ENCODE results near the gene RIPOR3. TPM values are rescaled to one million over a fixed set of nuclear protein-coding genes. Genes with fewer than 3 reads are reported as not detected.
"Not testable (repeated sequence)": the region's sequence is repeated elsewhere in the genome, so short reads cannot be mapped to it uniquely, and the experiment has no call there.

RIPOR3 gene
- total RNA-seq, 1 donor from 2014 or later = 1.7 TPM

DNA sequence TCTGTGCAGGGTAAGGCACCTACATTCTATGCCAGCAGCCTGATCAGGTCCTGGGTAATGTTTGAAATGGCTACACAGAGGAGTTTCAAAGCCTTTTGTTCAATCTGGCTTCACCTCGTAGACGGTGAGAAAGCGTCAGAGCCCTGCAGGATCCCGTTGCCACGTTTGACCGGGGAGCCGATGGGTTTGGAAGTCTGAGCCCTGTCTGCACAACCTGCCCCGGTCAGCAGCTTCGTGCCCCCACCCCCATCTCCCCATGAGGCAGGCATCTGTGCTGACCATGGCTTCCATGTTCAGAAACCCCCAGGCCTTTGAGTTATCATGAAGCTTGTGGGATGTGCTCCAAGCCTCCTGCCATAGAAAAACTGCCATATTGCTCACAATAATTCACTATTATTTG lies 117.2 kb downstream of the RIPOR3 start:
- no peak for DNase-seq

DNA sequence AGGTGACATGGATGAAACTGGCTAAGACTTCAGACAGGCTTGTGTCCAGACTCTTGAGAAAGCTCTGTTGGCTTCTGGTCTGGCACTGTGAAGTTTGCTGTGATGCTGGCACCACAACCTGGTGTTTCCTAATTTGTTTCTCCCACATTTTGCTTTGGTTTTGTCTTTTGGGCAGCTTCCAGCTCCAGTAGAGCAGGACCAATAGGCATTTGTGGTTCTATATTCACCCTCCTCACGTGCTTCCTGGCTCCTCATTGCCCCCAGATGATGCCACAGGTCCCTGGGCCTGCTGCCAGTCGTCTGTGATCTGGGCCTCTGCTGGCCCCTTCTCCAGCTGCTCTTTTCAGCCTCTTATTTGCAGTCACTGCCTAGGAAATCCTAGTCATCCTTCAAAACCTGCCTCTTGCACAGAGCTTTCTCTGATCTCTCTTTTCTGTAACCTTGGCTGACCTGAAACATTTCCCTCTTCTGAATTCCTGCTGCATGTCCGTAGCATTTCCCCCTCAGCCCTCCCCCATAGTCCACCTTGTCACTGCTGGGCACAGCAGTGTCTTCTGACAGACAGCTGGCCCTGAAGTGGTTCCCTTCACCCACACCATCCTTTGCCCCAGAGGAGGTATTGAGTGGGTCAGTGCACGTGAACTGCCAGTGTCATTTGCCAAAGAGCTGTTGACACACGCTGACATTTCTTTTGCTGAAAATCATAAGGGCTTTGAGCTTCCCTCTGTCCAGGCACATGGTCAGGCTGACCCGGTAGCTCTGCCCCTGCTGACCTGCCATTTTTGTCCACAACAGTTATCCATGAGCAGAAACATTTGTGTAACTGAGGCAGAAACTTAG lies 118.2 kb downstream of the RIPOR3 start:
- peak; percentile 51 for DNase-seq

DNA sequence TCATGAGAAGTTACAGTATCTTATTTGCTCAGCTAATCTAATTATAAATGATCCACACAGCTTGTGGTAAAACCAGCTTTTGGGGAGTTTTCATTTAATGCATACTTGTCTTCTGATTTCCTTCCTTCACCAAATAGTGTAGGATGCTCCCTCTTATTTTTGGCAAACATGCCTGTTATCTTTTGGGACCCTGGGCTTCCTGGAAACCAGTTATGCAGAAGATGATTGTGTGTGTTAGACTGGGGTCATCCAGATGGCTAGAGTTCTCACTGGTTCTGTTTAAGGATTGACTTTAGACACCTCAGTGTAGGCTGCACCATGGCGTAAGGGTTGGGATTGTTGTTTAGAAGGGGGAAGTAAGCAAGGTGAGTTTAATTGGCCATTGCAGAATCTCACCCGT lies 119.9 kb downstream of the RIPOR3 start:
- DNase-seq = no peak

DNA sequence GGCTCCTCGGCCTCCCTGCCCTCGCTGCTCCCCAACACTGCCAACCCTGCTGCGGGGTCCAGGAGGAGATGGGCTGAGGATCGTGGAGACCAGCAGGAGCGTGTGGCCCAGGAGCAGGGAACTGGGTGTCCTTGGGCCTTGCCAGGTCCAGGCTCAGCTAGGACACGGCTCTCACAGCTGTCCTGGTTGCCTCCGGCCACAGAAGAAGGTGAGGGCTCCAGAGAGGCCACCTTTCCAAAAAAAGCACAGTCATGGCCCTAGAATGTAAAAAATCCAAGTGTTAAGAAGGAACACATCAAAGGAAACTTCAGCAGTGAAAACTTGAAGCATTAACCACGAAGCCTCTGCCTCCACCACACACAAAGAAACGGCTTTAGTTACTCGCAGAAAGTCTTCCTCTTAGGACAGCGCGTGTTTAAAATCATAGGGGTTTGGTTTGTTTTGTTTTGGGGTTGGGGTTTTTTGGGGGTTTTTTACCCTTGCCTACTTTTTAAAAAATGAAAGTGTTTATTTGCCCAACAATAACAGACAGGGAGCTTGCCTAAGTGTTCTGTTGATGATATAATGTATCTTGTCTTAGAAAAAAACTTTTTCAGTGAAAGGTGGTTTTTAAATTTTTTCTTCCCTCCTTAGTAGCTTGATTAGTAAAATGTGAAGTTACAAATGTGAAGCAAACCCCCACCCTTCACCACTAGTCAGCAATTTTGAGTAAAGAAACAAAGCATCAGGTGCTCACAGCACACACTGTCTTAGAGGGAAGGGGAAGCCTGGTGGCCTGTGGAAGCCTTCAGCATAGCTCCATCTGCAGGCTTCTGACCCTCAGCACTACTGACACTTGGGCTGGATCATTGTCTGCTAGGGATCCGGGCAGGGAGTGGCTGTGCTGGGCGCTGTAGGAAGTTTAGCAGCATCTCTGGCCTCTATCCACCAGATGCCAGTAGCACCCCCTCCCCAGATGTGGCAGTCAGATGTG lies 121.2 kb downstream of the RIPOR3 start:
- no peak for DNase-seq

DNA sequence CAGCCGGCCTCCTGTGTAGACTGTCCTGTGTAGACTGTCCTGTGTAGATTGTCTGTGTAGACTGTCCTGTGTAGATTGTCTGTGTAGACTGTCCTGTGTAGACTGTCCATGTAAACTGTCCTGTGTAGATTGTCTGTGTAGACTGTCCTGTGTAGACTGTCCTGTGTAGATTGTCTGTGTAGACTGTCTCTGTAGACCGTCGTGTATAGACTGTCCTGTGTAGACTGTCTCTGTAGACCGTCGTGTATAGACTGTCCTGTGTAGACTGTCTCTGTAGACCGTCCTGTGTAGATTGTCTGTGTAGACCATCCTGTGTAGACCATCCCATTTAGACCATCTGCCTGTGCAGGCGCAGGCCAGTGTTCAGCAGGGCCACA lies 121.9 kb downstream of the RIPOR3 start:
- not testable (repeated sequence) for DNase-seq

DNA sequence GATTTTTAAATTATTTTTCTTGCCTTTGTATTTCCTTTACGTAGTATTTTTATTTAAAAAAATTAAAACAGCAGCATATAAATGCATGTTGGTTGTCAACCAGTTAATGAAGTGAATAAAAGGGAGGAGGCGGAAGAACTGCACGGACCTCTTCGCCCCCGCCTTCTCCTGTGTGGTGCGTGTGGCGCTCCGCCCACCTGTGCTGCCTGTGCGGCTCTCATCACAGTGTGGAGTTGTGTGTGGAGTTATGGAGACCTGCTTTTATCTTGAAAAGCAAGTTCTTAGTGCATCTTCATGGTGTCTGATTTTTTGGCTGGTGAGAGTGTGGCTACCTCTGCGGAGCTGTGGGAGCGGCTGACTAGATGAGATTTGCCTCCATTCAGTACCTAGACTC lies 122.8 kb downstream of the RIPOR3 start:
- DNase-seq = no peak

DNA sequence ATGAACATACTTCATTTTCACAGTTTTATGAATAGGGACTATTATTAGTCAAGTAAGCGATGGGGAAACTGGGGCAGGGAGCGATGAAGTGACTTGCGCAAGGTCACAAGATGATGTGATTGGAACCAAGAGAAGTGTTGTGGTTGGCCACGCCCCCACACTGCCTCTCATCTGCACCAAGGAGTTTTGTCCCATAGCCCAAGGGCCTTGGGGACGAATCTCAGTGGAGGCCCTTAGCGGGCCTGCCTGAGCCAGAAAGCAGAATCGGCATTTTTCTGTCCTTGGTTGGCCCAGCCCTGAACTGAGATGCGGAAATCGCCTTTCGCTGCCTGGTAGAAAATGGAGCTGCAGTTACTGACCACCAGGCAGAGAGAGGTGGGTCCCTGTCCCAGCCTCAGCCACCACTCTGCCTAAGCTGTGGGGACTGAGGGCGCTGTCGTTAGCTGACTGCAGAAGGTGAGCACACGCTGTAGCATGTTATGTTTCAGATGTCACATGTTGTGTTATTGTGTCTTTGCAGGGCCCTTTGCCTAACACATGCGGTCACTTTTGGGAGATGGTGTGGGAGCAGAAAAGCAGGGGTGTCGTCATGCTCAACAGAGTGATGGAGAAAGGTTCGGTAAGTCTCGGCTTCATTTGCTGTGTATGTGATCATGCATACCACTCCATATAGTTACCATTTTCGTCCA lies 123.3 kb downstream of the RIPOR3 start:
- DNase-seq = no peak

DNA sequence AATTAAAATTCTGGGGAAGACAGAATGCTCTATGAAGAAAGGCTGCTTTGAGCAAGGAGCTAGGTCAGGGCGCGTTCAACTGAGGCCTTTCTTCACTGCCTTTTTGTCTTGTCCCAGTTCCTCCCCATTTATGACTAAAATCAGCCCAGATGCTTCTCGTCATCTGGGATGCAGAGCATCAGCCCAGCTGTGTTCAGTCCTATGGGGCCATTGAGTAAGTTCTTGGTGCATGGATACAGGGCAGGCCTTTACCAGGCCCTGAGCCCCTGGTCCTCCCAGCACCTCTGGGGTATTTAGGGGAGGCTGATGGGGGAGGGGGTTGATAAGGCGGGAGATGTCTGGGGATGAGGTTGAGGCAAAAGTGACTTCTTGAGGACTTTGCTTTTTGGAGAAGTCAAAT lies 125.5 kb downstream of the RIPOR3 start:
- DNase-seq = no peak

DNA sequence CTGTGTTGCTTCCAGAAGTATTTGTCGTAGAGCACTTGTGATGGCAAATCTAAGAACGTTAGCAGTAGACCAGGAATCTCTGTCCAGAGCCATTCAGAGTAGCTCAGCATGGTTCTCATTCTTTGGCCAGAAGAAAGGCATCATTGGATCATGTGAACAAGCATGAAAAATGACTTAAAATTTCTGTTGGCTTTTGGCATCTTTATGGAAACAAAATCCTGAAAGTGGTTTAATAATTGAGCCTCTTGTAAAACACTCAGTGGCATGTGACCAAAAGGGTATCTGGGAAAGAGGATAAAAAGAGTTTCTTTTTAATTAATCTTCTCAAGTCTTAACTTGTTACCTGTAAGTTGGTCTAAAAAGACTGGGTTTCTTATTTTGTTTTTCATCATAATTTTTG lies 126.0 kb downstream of the RIPOR3 start:
- no peak for DNase-seq

DNA sequence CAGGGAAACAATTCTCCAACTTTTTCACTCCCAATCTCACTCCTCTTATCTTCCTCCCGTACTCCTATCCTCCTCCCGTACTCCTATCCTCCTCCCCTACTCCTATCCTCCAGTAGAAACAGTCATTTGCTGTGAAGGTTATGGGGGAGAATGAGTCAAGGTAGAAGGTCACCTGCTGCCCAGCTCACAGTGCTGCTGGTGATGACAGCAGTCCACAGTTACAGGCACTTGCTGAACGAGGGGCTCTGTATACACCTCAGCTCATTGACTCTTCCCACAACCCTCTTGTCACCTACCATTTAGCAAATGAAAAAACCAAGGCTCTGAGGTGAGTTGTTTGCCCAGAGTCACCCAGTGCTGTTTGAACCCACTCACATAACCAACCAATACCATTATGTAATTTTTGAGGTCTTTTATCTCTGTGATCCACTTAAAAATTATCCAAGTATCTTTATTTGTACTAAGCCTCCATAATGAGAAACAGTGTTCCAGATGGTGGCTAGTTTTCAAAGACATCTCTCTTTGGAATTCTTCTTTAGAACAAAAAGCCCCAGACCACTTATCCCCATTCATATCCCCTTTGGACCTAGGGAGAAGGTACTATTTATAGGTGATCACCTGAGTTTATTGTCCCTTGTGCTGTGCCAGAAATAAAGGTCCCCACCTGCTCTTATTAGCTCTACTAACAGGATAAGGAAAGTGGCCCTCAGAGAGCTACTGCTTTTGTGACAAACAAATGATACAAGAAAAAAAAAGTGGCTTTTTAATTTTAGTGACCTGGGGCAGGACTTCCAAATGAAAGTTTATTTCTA lies 128.0 kb downstream of the RIPOR3 start:
- no peak for DNase-seq

DNA sequence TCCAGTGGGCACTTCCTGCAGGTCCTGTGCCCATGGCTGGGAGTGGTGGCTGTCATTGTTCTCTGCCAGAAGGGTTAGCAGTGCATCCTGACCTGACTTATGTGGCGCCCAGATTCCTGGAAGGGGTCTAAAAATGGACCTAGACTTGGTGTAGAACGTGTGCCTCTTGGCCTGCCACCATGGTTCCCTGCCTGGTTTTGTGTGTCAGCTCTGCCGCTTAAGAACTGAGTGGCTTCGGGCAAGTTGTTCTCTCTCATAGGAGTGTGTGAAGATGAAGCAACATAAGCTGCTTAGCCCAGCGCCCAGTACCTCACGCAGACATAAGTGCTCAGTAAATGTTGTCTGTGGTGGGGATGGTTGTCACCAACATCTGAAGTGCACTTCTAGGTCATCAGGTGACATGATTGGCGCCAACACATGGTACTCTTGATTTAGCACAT lies 129.1 kb downstream of the RIPOR3 start:
- no peak for DNase-seq

DNA sequence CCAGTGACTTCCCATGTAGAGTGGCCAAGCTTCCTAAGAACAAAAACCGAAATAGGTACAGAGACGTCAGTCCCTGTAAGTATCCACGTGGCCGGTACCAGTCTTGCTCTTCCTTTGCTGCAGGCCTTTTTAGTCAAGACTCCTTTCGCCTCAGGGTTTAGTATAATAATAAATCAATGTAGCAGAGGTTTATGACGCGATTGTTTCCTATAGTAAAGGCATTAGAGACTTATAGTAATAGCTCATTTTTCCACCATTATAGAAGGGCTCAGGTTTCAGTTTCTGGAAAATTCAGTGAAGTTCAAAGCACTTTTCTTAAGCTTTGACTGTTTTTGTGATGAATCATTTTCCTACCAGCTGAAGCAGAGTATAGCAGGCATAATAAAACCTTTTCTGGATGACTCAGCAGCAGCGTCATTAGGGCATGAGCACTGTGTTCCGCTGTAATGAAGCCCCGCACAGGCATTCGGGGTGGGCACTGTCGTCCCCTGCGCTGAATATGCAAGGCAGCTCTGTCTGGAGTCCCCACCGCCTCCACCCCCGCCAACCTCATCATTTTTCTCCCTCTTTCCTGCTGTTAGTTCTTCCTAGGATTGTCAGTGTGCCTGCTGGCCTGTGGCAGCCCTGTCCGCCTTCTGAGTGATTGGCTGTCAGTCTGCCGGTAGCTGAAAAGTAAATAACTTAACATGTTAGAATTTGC lies 129.8 kb downstream of the RIPOR3 start:
- peak; percentile 51 for DNase-seq

DNA sequence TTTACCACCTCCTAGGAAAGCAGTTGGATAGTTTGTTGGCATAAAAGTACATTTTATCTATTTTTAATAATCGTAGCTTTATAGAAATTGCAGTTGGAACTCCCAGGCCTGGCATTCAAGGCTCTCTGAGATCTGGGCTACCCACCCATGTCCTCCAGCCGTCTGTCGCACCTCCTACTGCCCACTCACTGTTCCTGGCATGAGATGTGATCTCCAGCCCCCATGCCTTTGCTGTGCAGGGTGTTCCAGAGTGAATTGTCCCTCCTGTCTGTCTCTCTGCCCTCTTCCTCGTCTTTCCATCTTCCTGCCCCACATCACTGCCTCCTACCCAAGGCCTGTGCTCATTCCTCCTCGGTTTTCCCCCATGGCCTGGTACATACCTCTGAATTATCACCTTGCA lies 130.5 kb downstream of the RIPOR3 start:
- DNase-seq = peak; percentile 52

DNA sequence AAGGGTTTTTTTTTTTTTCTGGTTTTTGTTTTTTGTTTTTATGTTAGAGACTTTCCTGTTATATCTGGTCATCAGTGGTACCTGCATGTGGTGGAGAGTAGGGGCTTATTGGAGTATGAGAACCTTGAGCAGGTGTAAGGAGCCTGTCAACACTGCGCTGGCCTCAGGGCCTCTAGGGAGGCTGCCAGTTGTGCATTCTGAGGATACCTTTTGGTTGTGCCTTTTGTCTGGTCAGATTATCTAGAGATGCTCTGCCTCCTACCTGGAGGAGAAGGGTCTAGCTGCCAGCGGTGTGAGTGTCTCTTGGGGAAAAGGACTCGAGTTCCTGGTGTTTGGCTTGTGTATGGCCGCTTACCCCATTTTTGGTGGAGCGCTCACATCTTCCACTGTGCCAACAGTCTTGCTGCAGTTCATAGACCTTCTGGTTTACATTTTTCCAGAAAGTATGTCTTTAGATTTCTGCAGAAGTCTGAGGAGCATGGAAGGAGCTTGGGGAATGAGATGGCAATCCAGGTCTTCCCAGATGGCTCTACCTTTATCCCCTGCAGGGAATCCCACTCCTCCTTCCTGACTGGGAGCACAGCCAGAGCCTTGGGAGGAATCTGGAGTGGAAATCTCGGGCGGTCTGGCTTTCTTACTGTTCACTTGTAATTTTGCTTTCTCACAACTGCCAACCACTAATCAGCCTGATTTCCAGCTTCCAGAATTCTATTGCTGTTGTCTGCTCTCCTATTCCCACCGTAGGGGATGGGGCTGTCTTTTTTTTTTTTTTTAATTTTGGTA lies 131.3 kb downstream of the RIPOR3 start:
- DNase-seq = no peak

DNA sequence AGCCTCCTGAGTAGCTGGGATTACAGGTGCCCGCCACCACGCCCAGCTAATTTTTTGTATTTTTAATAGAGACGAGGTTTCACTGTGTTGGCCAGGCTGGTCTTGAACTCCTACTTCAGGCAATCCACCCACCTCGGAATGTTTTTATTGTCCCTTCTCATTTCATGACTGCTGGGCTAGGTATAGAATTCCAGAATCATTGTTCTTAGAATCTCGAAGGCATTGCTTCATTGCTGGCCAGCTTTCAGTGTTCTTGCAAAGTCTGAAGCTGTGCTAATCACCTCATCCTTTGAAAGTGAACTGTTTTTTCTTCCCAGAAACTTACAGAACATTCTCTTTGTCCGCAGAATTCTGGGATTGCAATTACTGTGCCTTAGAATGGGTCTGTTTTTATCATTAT lies 132.2 kb downstream of the RIPOR3 start:
- DNase-seq = no peak

DNA sequence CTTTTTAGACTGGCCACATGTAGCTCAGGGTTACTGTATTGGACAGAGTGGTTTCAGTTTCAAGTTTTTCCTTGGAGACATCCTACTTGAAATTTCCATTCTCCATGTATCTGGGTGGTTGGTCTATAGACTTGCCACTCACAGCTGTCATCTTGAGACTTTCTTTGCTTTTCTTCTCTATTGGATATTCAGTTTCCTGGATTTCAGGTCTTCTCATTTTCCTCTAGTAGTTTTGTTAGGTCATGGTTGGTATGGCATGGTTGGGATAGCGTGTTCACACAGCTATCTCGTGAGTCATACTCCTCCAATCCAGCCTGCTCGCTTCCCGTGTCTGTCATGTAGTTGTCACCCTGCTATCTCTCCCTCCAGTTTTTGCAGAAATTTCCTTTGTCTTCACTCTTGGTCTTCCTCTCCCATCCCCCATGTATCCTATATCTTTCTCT lies 132.8 kb downstream of the RIPOR3 start:
- no peak for DNase-seq

DNA sequence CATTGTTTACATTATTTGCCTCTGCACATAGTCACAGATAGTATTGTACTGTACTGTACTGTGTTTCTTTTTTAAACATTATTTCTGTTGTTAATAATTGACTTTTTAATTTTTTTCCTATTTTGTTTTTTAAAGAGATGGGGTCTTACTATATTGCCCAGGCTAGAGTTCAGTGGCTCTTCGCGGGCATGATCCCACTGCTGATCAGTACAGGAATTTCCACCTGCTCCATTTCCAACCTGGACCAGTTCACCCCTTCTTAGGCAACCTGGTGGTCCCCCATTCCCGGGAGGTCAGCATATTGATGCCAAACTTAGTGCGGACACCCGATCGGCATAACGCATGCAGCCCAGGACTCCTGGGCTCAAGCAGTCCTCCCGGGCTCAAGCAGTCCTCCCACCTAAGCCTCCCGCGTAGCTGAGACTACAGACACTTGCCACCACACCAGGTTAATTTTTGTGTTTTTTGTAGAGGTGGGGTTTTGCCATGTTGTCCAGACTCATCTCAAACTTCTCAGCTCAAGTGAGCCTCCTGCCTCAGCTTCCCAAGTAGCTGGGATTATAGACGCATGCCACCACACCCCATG lies 133.7 kb downstream of the RIPOR3 start:
- no peak for DNase-seq

DNA sequence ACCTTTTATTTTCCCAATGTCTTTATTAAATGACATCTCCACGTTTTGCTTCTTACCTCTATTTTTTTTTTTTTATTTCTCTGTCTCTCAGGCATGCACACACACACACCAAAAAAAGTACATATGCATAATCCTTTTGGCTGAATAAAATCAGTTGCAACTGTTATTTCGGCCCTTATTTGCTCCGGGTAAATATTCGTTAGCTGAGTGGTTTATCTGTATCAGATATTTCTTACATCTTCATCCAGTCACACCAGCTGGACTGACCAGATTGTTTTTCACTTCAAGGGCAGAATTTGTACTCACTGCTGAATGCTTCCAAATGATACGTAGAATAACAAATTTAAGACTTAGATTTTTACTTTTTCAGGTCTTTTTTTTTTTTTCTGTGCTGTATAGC lies 135.7 kb downstream of the RIPOR3 start:
- DNase-seq = no peak

DNA sequence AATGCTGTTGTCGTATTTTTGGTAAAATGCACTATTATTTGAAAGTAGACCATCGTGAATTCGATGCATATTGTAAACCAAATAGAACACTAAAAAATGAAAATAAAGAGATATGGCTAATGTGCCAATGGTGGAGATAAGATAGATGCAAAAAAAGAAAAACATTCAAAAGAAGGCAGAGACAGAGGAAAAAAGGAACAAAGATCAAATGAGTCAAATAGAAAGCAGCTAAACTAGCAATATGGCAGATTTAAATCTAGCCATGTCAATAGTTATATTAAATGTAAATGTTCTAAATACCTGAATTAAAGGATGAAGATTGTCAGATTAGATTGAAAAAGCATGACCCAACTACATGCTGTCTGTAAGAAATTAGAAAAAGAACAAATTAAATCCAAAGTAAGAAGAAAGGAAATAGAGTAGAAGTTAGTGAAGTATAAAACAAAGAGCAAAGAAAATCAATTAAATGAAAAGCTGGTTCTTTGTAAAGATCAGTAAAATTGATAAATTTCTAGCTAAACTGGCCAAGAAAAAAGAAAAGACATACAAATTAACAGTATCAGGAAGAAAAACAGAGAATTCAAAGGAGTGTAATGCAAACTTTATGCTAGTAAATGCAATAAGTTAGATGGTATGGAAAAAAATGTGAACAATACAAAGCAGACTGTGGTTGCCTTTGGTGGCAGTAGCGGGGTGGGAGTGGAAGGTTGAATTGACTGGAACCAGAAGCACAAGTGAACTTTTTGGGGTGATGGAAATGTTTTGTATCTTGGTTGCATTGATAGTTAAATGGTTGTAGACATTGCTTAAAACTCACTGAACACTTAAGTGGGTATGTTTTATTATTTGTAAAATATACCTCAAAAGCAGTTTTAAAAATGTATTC lies 136.4 kb downstream of the RIPOR3 start:
- no peak for DNase-seq
